Measurements from ENCODE around the gene ACSM4.
"Not testable (repeated sequence)": the region's sequence is repeated elsewhere in the genome, so short reads cannot be mapped to it uniquely, and the experiment has no call there.

Gene ACSM4

GRCh38 chr12:7337790-7338189 is 33.9 kb downstream of the ACSM4 start:
- DNase-seq: not testable (repeated sequence)

- DNase-seq: no peak
These were observed 35.8 kb downstream of the ACSM4 start for GRCh38 chr12:7339675-7340074.

- DNase-seq: peak in 1 of 51 donors; percentile 1
These were observed 41.1 kb downstream of the ACSM4 start for GRCh38 chr12:7344833-7345606.

- DNase-seq: no peak
These were observed 42.8 kb downstream of the ACSM4 start for GRCh38 chr12:7346551-7347225.

GRCh38 chr12:7349418-7349817 is 45.5 kb downstream of the ACSM4 start:
- DNase-seq: no peak

- no peak for DNase-seq
These were observed 47.3 kb downstream of the ACSM4 start for GRCh38 chr12:7351177-7351576.

GRCh38 chr12:7352661-7353060 is 48.8 kb downstream of the ACSM4 start:
- DNase-seq: no peak

- peak in 1 of 51 donors; percentile 1 for DNase-seq
These were observed 50.7 kb downstream of the ACSM4 start for GRCh38 chr12:7354529-7354928.

GRCh38 chr12:7361265-7361664 is 57.4 kb downstream of the ACSM4 start:
- no peak for DNase-seq

GRCh38 chr12:7362734-7363133 is 58.9 kb downstream of the ACSM4 start:
- DNase-seq: no peak

GRCh38 chr12:7369274-7369729 is 65.4 kb downstream of the ACSM4 start:
- DNase-seq: peak in 1 of 51 donors; percentile 13

- DNase-seq: peak in 1 of 51 donors; percentile 10
These were observed 69.4 kb downstream of the ACSM4 start for GRCh38 chr12:7373226-7373625.

- peak in 4 of 51 donors; percentile 1 to 4 (median 2) for DNase-seq
These were observed 70.7 kb downstream of the ACSM4 start for GRCh38 chr12:7374423-7375144.

GRCh38 chr12:7375145-7375543 is 71.3 kb downstream of the ACSM4 start:
- DNase-seq: peak in 1 of 51 donors; percentile 4

GRCh38 chr12:7376196-7376595 is 72.3 kb downstream of the ACSM4 start:
- DNase-seq: no peak

Data from hypothalamus (tissue), 51 donors.